Endothelial cell of hepatic sinusoid (primary cell): ENCODE results near the gene HDLBP.

ENCODE experiments used
- in situ Hi-C: cut with HindIII; loops from 2 replicates; pipeline ENCODE4 v1.10.0; 2017; ENCODE audit warnings: low sequenced_read_pairs

Gene HDLBP

GRCh38 chr2:241179899-241180298 lies 135.6 kb downstream of the HDLBP start:
- in situ Hi-C loops: no loop called here

- in situ Hi-C loops: no loop called here
Observed at GRCh38 chr2:241178961-241179360, 136.5 kb downstream of the HDLBP start.

GRCh38 chr2:241177526-241178334 lies 137.7 kb downstream of the HDLBP start:
- in situ Hi-C loops: no loop called here
